ENCODE results near the gene CIDEC.

CIDEC gene

DNA sequence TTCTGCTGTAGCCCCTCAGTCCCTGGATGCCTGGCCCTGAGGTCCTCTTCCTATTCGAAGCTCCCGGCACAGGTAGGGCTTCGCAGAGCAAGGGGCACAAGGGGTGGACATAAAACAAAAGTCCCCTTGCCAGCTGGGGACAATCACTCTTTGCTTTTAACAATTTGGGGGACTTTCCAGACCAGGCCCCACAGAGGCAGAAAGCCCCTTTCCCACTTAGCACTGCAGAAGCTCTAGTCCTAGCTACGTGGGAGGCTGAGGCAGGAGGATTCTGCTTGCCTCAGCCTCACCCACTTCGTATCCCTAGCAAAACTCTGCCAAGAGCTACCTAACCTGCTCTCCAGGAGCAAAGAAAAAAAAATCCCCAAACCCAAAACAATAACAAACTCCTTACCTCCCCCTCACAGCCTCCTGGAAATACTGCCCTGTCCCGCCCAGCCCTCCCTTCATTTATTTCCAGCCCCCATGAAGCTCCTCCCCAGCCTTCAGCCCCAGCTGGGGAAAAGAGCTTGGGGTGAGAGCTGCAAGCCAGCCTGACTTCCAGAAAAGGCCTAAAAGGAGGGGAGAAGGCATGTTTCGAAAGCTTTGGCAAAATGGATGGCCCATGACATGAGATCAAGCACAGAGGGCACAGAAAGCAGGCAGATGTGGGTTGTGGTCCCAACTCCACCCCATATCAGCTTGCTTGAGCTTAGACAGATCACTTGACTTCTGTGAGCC lies at the start of gene CIDEC:
TSS of gene CIDEC (minus strand) at position 424 of the 720 bp plus-strand sequence. CDS start 1,767 bp downstream, outside the sequence.
- H3K79me2 ChIP-seq (ENCODE audit: low read length), result no peaks in the 10 kb centered on the region
- H3K9me3 ChIP-seq (ENCODE audit: insufficient read depth, low read length), result no peaks in the 10 kb centered on the region
- no peak for TF ChIP-seq EZH2phosphoT487 (IDR thresholded peaks at IDR 0.05; ENCODE audit: low read depth)
- no peak for TF ChIP-seq CTCF (IDR thresholded peaks at IDR 0.05; ENCODE audit: low read depth, low read length)
- H3K9ac ChIP-seq (ENCODE audit: low read length), result no peak within 1 kb of the TSS
- no peak within 1 kb of the TSS for H3K4me2 ChIP-seq (ENCODE audit: low read length)
- H4K20me1 ChIP-seq (ENCODE audit: insufficient read depth, low read length), result no peaks in the 10 kb centered on the region
- no peak within 1 kb of the TSS for H3K4me3 ChIP-seq (ENCODE audit: low read length)
- H3K4me1 ChIP-seq (ENCODE audit: low read length), result peaks cover 4% of the 10 kb centered on the region; the same call in 1 of the 2 replicates
- no peak within 1 kb of the TSS for H3K27ac ChIP-seq (ENCODE audit: low read length)
- H3K36me3 ChIP-seq (replicated peaks; ENCODE audit: low read depth, low read length), result no peaks in the 10 kb centered on the region
- no peaks in the 10 kb centered on the region for H3K27me3 ChIP-seq (ENCODE audit: low read depth, low read length)
- no peak within 1 kb of the TSS for H2AFZ ChIP-seq (ENCODE audit: low read depth, low read length)

GRCh38 chr3:9928158-9928557 lies 48.1 kb upstream of the CIDEC start:
- no peak overlapping the region for H3K4me2 ChIP-seq (ENCODE audit: low read length)

GRCh38 chr3:9918261-9919038 lies 38.4 kb upstream of the CIDEC start:
- H4K20me1 ChIP-seq (ENCODE audit: insufficient read depth, low read length), result no peaks in the 10 kb centered on the region
- H3K79me2 ChIP-seq (ENCODE audit: low read length), result no peaks in the 10 kb centered on the region
- H2AFZ ChIP-seq (ENCODE audit: low read depth, low read length), result no peak overlapping the region
- H3K27ac ChIP-seq (ENCODE audit: low read length), result no peak overlapping the region
- no peak overlapping the region for H3K4me2 ChIP-seq (ENCODE audit: low read length)
- no peaks in the 10 kb centered on the region for H3K9me3 ChIP-seq (ENCODE audit: insufficient read depth, low read length)
- TF ChIP-seq CTCF (IDR thresholded peaks at IDR 0.05; ENCODE audit: low read depth, low read length), result no peak
- no peak for TF ChIP-seq EZH2phosphoT487 (IDR thresholded peaks at IDR 0.05; ENCODE audit: low read depth)
- peaks cover 16% of the 10 kb centered on the region for H3K4me1 ChIP-seq (ENCODE audit: low read length)
- no peak overlapping the region for H3K9ac ChIP-seq (ENCODE audit: low read length)
- no peaks in the 10 kb centered on the region for H3K36me3 ChIP-seq (replicated peaks; ENCODE audit: low read depth, low read length)
- H3K27me3 ChIP-seq (ENCODE audit: low read depth, low read length), result no peaks in the 10 kb centered on the region
- no peak overlapping the region for H3K4me3 ChIP-seq (ENCODE audit: low read length)

More at GRCh38 chr3:9928158-9928557, 48.1 kb upstream of the CIDEC start:
- Histone ChIP-seq H3K9me3 (ENCODE audit: insufficient read depth, low read length) (no peaks in the 10 kb centered on the region), H3K4me1 (ENCODE audit: low read length) (peaks cover 3% of the 10 kb centered on the region; the same call in 1 of the 2 replicates), H3K27ac (ENCODE audit: low read length) (no peak overlapping the region), H3K4me3 (ENCODE audit: low read length) (no peak overlapping the region), H3K27me3 (ENCODE audit: low read depth, low read length) (peaks cover 6% of the 10 kb centered on the region; the same call in 1 of the 2 replicates), H3K79me2 (ENCODE audit: low read length) (no peaks in the 10 kb centered on the region), H4K20me1 (ENCODE audit: insufficient read depth, low read length) (no peaks in the 10 kb centered on the region), H3K9ac (ENCODE audit: low read length) (no peak overlapping the region), H3K36me3 (replicated peaks; ENCODE audit: low read depth, low read length) (no peaks in the 10 kb centered on the region), H2AFZ (ENCODE audit: low read depth, low read length) (no peak overlapping the region)
- TF ChIP-seq EZH2phosphoT487 (IDR thresholded peaks at IDR 0.05; ENCODE audit: low read depth), result no peak
- no peak for TF ChIP-seq CTCF (IDR thresholded peaks at IDR 0.05; ENCODE audit: low read depth, low read length)

DNA sequence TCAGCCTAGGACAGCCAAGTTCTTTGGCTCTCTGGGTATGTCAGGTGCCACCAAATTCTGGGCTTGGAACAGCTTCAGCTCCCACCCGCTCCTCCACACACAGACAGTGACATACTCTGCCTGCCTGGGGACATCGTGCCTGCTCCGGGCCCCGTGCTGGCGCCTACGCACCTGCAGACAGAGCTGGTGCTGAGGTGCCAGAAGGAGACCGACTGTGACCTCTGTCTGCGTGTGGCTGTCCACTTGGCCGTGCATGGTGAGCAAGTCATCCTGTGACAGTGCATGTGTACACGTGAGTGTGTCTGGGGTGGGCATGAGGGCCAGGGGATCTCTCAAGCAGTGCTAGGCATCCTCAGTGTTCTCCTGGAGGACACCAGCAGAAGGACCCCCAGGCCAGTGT lies 37.8 kb upstream of the CIDEC start:
- Histone ChIP-seq H3K9ac (ENCODE audit: low read length) (no peak overlapping the region), H3K4me3 (ENCODE audit: low read length) (no peak overlapping the region), H3K79me2 (ENCODE audit: low read length) (no peaks in the 10 kb centered on the region), H3K27me3 (ENCODE audit: low read depth, low read length) (no peaks in the 10 kb centered on the region), H3K9me3 (ENCODE audit: insufficient read depth, low read length) (no peaks in the 10 kb centered on the region), H3K36me3 (replicated peaks; ENCODE audit: low read depth, low read length) (no peaks in the 10 kb centered on the region), H4K20me1 (ENCODE audit: insufficient read depth, low read length) (no peaks in the 10 kb centered on the region), H3K27ac (ENCODE audit: low read length) (no peak overlapping the region), H3K4me1 (ENCODE audit: low read length) (peaks cover 16% of the 10 kb centered on the region), H3K4me2 (ENCODE audit: low read length) (no peak overlapping the region), H2AFZ (ENCODE audit: low read depth, low read length) (no peak overlapping the region)
- TF ChIP-seq EZH2phosphoT487 (IDR thresholded peaks at IDR 0.05; ENCODE audit: low read depth) (no peak), CTCF (IDR thresholded peaks at IDR 0.05; ENCODE audit: low read depth, low read length) (no peak)

Data from OCI-LY3 (cell line).